WTC11 (cell line): ENCODE measurements around the gene FOXS1. TPM values are rescaled to one million over a fixed set of nuclear protein-coding genes. Genes with fewer than 3 reads are reported as not detected.

Experiments
- ATAC-seq: fragments of 200-7000 bp; cut with Tn5 transposase; 2 replicates; pipeline ENCODE4 v1.10.0; 2021; ENCODE audit warnings: mild to moderate bottlenecking, moderate library complexity
- CTCF ChIA-PET: fragments of 300-600 bp; sonication (Branson Sonifier 250); formaldehyde crosslinking; loops from one replicate; lab custom pipeline; 2021; ENCODE audit warnings: antibody characterized with exemption; lab: Charles Lee
- POLR2A ChIA-PET: fragments of 350-600 bp; sonication (Branson Sonifier 250); formaldehyde crosslinking; loops from one replicate; lab custom pipeline; 2021; ENCODE audit warnings: antibody characterized with exemption; lab: Charles Lee
- DNase-seq: peaks from one replicate; pipeline ENCODE4 v3.0.0; 2021; ENCODE audit warnings: low spot score
- H3K27ac Mint-ChIP-seq: 2 replicates; pipeline ENCODE4 v1.8.0; 2021; ENCODE audit warnings: mixed read lengths
- H3K27me3 Mint-ChIP-seq: 2 replicates; pipeline ENCODE4 v1.8.0; 2021; ENCODE audit warnings: low read depth, mild to moderate bottlenecking, moderate library complexity, mixed read lengths
- H3K36me3 Mint-ChIP-seq: 2 replicates; pipeline ENCODE4 v1.8.0; 2021; ENCODE audit warnings: mixed read lengths
- H3K4me1 Mint-ChIP-seq: 2 replicates; pipeline ENCODE4 v1.8.0; 2022; ENCODE audit warnings: mixed read lengths
- H3K4me3 Mint-ChIP-seq: 2 replicates; pipeline ENCODE4 v1.8.0; 2021; ENCODE audit warnings: mild to moderate bottlenecking, moderate library complexity, mixed read lengths
- H3K9me3 Mint-ChIP-seq: 2 replicates; pipeline ENCODE4 v1.8.0; 2021; ENCODE audit warnings: mixed read lengths
- CTCF ChIP-seq: fragments of 200-600 bp; IDR thresholded peaks from 2 replicates; pipeline ENCODE4 v1.8.0; 2022; ENCODE audit warnings: antibody characterized with exemption
- ESRRA ChIP-seq: sonication (generic); formaldehyde crosslinking; IDR thresholded peaks from 2 replicates; pipeline ENCODE4 v1.8.1; 2022; ENCODE audit warnings: mild to moderate bottlenecking, missing genetic modification reagents, borderline replicate concordance
- IRF2 ChIP-seq: sonication (generic); formaldehyde crosslinking; IDR thresholded peaks from 2 replicates; pipeline ENCODE4 v1.8.0; 2022; ENCODE audit warnings: low read depth, missing genetic modification reagents, borderline replicate concordance
- JUN ChIP-seq: sonication (generic); formaldehyde crosslinking; IDR thresholded peaks from 2 replicates; pipeline ENCODE4 v1.8.0; 2023; ENCODE audit warnings: mild to moderate bottlenecking, missing genetic modification reagents
- TEAD4 ChIP-seq: sonication (generic); formaldehyde crosslinking; IDR thresholded peaks from 2 replicates; pipeline ENCODE4 v1.8.0; 2022; ENCODE audit warnings: mild to moderate bottlenecking, missing genetic modification reagents
- ZNF317 ChIP-seq: sonication (generic); formaldehyde crosslinking; IDR thresholded peaks from 2 replicates; pipeline ENCODE4 v1.8.1; 2023; ENCODE audit warnings: low read depth, mild to moderate bottlenecking, moderate library complexity, missing genetic modification reagents, borderline replicate concordance
- ZNF512 ChIP-seq: sonication (generic); formaldehyde crosslinking; IDR thresholded peaks from 2 replicates; pipeline ENCODE4 v1.8.1; 2022; ENCODE audit warnings: missing genetic modification reagents, borderline replicate concordance
- total RNA-seq: library from RNA; stranded (reverse); gene quantifications from 3 replicates; pipeline ENCODE4 v1.2.3, GENCODE V29; 2021
- TF ChIP-seq, protein P1 (sequence below): sonication (generic); formaldehyde crosslinking; IDR thresholded peaks from 2 replicates; pipeline ENCODE4 v1.8.1; 2022; ENCODE audit warnings: mild to moderate bottlenecking, moderate library complexity, missing genetic modification reagents
- TF ChIP-seq, protein P2 (sequence below): sonication (generic); formaldehyde crosslinking; IDR thresholded peaks from 2 replicates; pipeline ENCODE4 v1.8.1; 2023; ENCODE audit warnings: mild to moderate bottlenecking, missing genetic modification reagents
- TF ChIP-seq, protein P3 (sequence below): sonication (generic); formaldehyde crosslinking; IDR thresholded peaks from 2 replicates; pipeline ENCODE4 v1.8.1; 2022; ENCODE audit warnings: mild to moderate bottlenecking, missing genetic modification reagents, moderate library complexity, borderline replicate concordance

Gene FOXS1
- total RNA-seq, 1 experiment from 2014 or later: not detected

DNA sequence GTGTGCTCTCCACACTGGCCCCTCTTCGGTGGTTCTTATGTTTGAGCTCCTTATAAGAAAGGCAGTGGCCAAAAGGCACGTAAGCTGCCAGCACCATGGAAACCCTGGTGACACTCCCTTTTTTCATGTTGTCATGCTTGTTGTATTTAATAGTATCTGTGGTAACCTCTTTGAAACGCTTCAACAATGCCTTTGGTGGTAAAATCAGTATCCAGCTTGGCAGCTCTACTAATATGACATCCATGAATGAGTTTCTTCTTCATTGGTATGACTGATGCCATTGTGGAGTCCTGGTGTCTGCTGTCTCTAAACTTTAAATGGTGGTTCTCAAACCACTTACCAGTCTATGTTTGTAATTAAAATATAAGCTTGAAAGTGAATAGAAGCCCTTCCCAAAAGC, 36.9 kb downstream of the FOXS1 start:
- Mint-ChIP-seq H3K4me1 (no peaks in the 10 kb centered on the region), H3K4me3 (no peak overlapping the region), H3K9me3 (no peaks in the 10 kb centered on the region), H3K27ac (no peak overlapping the region), H3K36me3 (peaks cover 8% of the 10 kb centered on the region), H3K27me3 (no peaks in the 10 kb centered on the region)
- ATAC-seq (no peak), DNase-seq (no peak)
- ChIA-PET POLR2A (no interaction called here), CTCF (interaction anchor here (1.4 to 2.8 kb wide), 3 partner anchors 15 to 174 kb away, joined by 3 to 9 read pairs (median 4); no protein-coding TSS in a partner anchor)
- TF ChIP-seq, protein P1, sequence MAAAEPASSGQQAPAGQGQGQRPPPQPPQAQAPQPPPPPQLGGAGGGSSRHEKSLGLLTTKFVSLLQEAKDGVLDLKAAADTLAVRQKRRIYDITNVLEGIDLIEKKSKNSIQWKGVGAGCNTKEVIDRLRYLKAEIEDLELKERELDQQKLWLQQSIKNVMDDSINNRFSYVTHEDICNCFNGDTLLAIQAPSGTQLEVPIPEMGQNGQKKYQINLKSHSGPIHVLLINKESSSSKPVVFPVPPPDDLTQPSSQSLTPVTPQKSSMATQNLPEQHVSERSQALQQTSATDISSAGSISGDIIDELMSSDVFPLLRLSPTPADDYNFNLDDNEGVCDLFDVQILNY: no peak
- no peak for TF ChIP-seq ZNF317 (CRISPR knock-in tag)
- no peak for TF ChIP-seq IRF2
- no peak for TF ChIP-seq TEAD4
- TF ChIP-seq, protein P2, sequence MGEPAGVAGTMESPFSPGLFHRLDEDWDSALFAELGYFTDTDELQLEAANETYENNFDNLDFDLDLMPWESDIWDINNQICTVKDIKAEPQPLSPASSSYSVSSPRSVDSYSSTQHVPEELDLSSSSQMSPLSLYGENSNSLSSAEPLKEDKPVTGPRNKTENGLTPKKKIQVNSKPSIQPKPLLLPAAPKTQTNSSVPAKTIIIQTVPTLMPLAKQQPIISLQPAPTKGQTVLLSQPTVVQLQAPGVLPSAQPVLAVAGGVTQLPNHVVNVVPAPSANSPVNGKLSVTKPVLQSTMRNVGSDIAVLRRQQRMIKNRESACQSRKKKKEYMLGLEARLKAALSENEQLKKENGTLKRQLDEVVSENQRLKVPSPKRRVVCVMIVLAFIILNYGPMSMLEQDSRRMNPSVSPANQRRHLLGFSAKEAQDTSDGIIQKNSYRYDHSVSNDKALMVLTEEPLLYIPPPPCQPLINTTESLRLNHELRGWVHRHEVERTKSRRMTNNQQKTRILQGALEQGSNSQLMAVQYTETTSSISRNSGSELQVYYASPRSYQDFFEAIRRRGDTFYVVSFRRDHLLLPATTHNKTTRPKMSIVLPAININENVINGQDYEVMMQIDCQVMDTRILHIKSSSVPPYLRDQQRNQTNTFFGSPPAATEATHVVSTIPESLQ (CRISPR knock-in tag): no peak
- TF ChIP-seq JUN (CRISPR knock-in tag): no peak

- CTCF ChIA-PET: interaction anchor here (0.6 to 1.5 kb wide), 6 partner anchors 27 to 175 kb away, joined by 3 to 5 read pairs (median 3); no protein-coding TSS in a partner anchor
- no peaks in the 10 kb centered on the region for H3K4me1 Mint-ChIP-seq
- TF ChIP-seq, protein P3, sequence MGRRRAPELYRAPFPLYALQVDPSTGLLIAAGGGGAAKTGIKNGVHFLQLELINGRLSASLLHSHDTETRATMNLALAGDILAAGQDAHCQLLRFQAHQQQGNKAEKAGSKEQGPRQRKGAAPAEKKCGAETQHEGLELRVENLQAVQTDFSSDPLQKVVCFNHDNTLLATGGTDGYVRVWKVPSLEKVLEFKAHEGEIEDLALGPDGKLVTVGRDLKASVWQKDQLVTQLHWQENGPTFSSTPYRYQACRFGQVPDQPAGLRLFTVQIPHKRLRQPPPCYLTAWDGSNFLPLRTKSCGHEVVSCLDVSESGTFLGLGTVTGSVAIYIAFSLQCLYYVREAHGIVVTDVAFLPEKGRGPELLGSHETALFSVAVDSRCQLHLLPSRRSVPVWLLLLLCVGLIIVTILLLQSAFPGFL (CRISPR knock-in tag): no peak
- TF ChIP-seq ZNF512 (CRISPR knock-in tag): no peak
- no peak for TF ChIP-seq CTCF
- TF ChIP-seq, all 79 proteins: peak for 0
- DNase-seq (no peak), ATAC-seq (no peak)
- Mint-ChIP-seq H3K27ac (peak overlapping the region; percentile 66), H3K36me3 (peaks cover 23% of the 10 kb centered on the region), H3K27me3 (no peaks in the 10 kb centered on the region), H3K9me3 (no peaks in the 10 kb centered on the region), H3K4me3 (no peak overlapping the region)
- POLR2A ChIA-PET: interaction anchor here (0.6 kb wide), 1 partner anchor 552 kb away, joined by 3 read pairs; no protein-coding TSS in a partner anchor
These were observed 38.6 kb downstream of the FOXS1 start for GRCh38 chr20:31806564-31807355.

- no peaks in the 10 kb centered on the region for H3K27me3 Mint-ChIP-seq
- CTCF ChIA-PET: interaction anchor here (0.6 kb wide), 1 partner anchor 43 kb away, joined by 3 read pairs; no protein-coding TSS in a partner anchor
- H3K9me3 Mint-ChIP-seq: no peaks in the 10 kb centered on the region
- H3K27ac Mint-ChIP-seq: peak overlapping the region; percentile 2; the same call in 1 of the 2 replicates
- POLR2A ChIA-PET: no interaction called here
- no peak for TF ChIP-seq ESRRA (CRISPR knock-in tag)
- H3K4me3 Mint-ChIP-seq: no peak overlapping the region
- H3K36me3 Mint-ChIP-seq: peaks cover 48% of the 10 kb centered on the region
- ATAC-seq: no peak
- DNase-seq: no peak
- no peaks in the 10 kb centered on the region for H3K4me1 Mint-ChIP-seq
These were observed 41.7 kb downstream of the FOXS1 start for GRCh38 chr20:31803552-31804291.
